Measurements from ENCODE around the gene NOP10. TPM values are rescaled to one million over a fixed set of nuclear protein-coding genes. Genes with fewer than 3 reads are reported as not detected.

NOP10 gene
- polyA plus RNA-seq, 1 of the 3 experiments (the other 2 are of a cell fraction): 440 TPM

- no peak for TF ChIP-seq GATA2 (CRISPR knock-in tag; IDR thresholded peaks at IDR 0.05)
Observed at GRCh38 chr15:34338347-34338746, 4.6 kb downstream of the NOP10 start (continued).

- peak within 1 kb of the TSS; percentile 80 for H3K9ac ChIP-seq
- H4K20me1 ChIP-seq (ENCODE audit: insufficient read depth): no peaks in the 10 kb centered on the region
- no peaks in the 10 kb centered on the region for H3K9me2 ChIP-seq
- peak within 1 kb of the TSS; percentile 79 for H2AFZ ChIP-seq (ENCODE audit: low read depth)
- H3K36me3 ChIP-seq (replicated peaks in 1 of 2; ENCODE audit: control insufficient read depth in 1 of 2, insufficient read depth in 2 of 2, low read length in 1 of 2): peaks cover 22 to 36% of the 10 kb centered on the region in 2 experiments
- TF ChIP-seq SIN3A (IDR thresholded peaks at IDR 0.05; ENCODE audit: borderline replicate concordance, low read depth, low read length) (0 out of 2 replicates have a peak, but pooled peaks have one; percentile 21), YY1 (IDR thresholded peaks at IDR 0.05; ENCODE audit: low read depth) (0 out of 2 replicates have a peak, but pooled peaks have one; percentile 21), USF2 (IDR thresholded peaks at IDR 0.05; ENCODE audit: borderline replicate concordance, low read depth, low read length) (no peak), POLR2AphosphoS5 (IDR thresholded peaks at IDR 0.05; ENCODE audit: low read depth, low read length) (peak; percentile 56), FOSL2 (IDR thresholded peaks at IDR 0.05; ENCODE audit: borderline replicate concordance, low read depth) (0 out of 2 replicates have a peak, but pooled peaks have one; percentile 13), ELF1 (IDR thresholded peaks at IDR 0.05) (no peak), NRF1 (IDR thresholded peaks at IDR 0.05; ENCODE audit: low read depth, low read length) (peak; percentile 85), MXI1 (IDR thresholded peaks at IDR 0.05; ENCODE audit: low read depth, low read length) (peak; percentile 61; the same call in 1 of the 2 replicates), TAF1 (IDR thresholded peaks at IDR 0.05; ENCODE audit: borderline replicate concordance, low read depth, low read length) (0 out of 2 replicates have a peak, but pooled peaks have one; percentile 7), JUND (IDR thresholded peaks at IDR 0.05) (peak; percentile 33; the same call in 1 of the 2 replicates), RCOR1 (IDR thresholded peaks at IDR 0.05; ENCODE audit: low read length) (0 out of 2 replicates have a peak, but pooled peaks have one; percentile 15), TCF12 (IDR thresholded peaks at IDR 0.05) (no peak)
- no peaks in the 10 kb centered on the region for H3K9me3 ChIP-seq
- H3K4me3 ChIP-seq (ENCODE audit: low read depth in 2 of 2, low read length in 1 of 2): peak within 1 kb of the TSS; percentile 87
- peak within 1 kb of the TSS; percentile 93 for H3K4me2 ChIP-seq
- no peaks in the 10 kb centered on the region for H3K27me3 ChIP-seq (ENCODE audit: insufficient read depth)
- peaks cover 66% of the 10 kb centered on the region for H3K79me2 ChIP-seq (ENCODE audit: insufficient read depth)
- H3K4me1 ChIP-seq (ENCODE audit: control insufficient read depth in 1 of 2, insufficient read depth in 2 of 2, low read depth in 1 of 2, low read length in 1 of 2): peaks cover 14 to 27% of the 10 kb centered on the region in 2 experiments; a peak in 3 of 4 replicates
- under 1% methylated on average over 22 of the region's 78 CpGs for WGBS (ENCODE audit: low lambda C conversion rate)
- peak; percentile 96 for DNase-seq
- ChIA-PET POLR2A (interaction anchor here (0.6 to 3.3 kb wide), 9 partner anchors 9 to 650 kb away, joined by 3 to 19 read pairs (median 3); partner anchors contain the start of genes AVEN, LPCAT4 and ZNF770), CTCF (interaction anchor here (1.1 to 1.6 kb wide), 5 partner anchors 9 to 97 kb away, joined by 3 to 10 read pairs (median 5); partner anchors contain the start of gene LPCAT4)
- H3K27ac ChIP-seq (ENCODE audit: low read depth in 2 of 2, low read length in 1 of 2): peak within 1 kb of the TSS; percentile 59 to 89
- peaks cover 26% of the 10 kb centered on the region for H3F3A ChIP-seq (replicated peaks; ENCODE audit: insufficient read depth)
Observed at GRCh38 chr15:34337557-34338306, 5.2 kb downstream of the NOP10 start, which contains the start of gene SLC12A6. Gene SLC12A6 (minus strand): TSS chr15:34337781. CDS start chr15:34336680, 1,101 bp downstream.
